Subcutaneous adipose tissue (tissue), 4 donors: ENCODE results near the gene DDX23. TPM values are rescaled to one million over a fixed set of nuclear protein-coding genes. Genes with fewer than 3 reads are reported as not detected.

ENCODE experiments used
- CTCF ChIP-seq: fragments of 450-650 bp; IDR thresholded peaks from one replicate; pipeline ENCODE4 v1.5.1; 2016; ENCODE audit warnings: low read depth, mild to moderate bottlenecking, control low read depth, antibody characterized with exemption, moderate library complexity
- total RNA-seq, 4 donors: library from RNA; depleted of rRNA; stranded (reverse); fragments of >200 nt; gene quantifications; one replicate each; pipeline ENCODE4 v1.1.0, GENCODE V29; 2016

Gene DDX23
- total RNA-seq, 4 donors from 2014 or later: 37.0 to 65.7 (median 52.6) TPM

DNA sequence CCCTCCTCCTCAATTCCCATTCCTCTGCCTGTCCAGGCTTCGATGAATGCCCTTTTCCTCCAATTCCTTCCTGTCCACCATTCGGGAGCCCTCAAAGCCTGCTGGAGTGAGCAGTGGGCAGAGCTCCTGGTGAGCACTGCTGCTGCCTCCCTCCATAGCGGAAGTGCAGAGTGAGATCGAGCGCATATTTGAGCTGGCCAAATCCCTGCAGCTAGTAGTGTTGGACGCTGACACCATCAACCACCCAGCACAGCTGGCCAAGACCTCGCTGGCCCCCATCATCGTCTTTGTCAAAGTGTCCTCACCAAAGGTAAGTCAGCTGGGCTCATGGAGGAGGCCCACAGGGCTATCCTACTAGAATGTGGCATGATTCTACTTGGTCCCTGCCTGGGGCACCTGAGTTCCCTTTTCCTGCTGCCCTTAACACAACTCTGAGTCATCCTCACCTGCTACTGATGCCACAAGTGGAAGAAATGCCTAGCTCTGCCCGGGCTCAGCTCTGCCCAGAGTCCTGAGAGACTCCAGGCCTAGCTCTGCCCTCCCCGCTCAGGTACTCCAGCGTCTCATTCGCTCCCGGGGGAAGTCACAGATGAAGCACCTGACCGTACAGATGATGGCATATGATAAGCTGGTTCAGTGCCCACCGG is 25.6 kb downstream of the DDX23 start:
- no peak for TF ChIP-seq CTCF

DNA sequence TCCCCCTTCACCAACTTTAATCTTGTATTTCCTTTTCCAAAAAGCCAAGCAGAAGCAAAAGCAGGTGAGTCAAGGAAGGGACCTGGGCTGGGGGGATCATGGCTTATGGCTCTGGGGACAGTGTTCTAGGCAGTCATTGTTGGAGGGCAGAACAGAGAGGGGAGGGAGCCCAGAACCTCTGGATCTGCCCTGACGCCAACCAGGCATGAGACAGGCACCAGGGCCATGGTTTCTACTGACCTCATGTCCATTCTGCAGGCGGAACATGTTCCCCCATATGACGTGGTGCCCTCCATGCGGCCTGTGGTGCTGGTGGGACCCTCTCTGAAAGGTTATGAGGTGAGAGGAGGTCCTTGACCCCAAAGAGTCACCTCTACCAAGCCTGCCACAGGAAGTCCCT is 27.1 kb downstream of the DDX23 start:
- TF ChIP-seq CTCF: no peak

GRCh38 chr12:48824112-48824511 is 27.9 kb downstream of the DDX23 start:
- TF ChIP-seq CTCF: no peak

GRCh38 chr12:48823281-48823680 is 28.7 kb downstream of the DDX23 start:
- no peak for TF ChIP-seq CTCF

GRCh38 chr12:48822711-48823110 is 29.3 kb downstream of the DDX23 start:
- no peak for TF ChIP-seq CTCF

GRCh38 chr12:48822139-48822538 is 29.8 kb downstream of the DDX23 start:
- no peak for TF ChIP-seq CTCF

GRCh38 chr12:48819986-48820725 is 31.8 kb downstream of the DDX23 start:
- no peak for TF ChIP-seq CTCF
